ENCODE data around the gene DUOXA2.
"Not testable (repeated sequence)": the region's sequence is repeated elsewhere in the genome, so short reads cannot be mapped to it uniquely, and the experiment has no call there.

DNA sequence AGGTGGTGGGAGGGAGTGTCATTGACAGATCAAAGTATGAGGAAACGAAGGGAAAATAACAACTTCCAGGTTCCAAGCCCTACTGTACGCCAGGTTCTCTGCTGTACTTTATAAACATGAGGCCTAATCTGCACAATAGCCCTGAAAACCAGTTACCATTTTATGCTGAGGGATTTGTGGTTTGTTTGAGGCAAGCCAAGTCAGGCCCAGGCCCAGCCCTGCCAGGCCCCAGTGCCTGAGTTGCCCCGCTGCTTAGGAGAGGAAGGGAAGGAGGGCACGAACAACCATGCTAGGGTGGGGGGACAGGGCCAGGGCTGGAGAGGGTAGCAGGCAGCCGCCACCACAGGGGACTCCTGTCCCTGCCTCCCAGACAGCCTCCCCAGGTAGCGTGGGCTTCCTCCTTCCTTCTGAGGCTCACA is 44.2 kb upstream of the DUOXA2 start:
- TF ChIP-seq, protein P1, sequence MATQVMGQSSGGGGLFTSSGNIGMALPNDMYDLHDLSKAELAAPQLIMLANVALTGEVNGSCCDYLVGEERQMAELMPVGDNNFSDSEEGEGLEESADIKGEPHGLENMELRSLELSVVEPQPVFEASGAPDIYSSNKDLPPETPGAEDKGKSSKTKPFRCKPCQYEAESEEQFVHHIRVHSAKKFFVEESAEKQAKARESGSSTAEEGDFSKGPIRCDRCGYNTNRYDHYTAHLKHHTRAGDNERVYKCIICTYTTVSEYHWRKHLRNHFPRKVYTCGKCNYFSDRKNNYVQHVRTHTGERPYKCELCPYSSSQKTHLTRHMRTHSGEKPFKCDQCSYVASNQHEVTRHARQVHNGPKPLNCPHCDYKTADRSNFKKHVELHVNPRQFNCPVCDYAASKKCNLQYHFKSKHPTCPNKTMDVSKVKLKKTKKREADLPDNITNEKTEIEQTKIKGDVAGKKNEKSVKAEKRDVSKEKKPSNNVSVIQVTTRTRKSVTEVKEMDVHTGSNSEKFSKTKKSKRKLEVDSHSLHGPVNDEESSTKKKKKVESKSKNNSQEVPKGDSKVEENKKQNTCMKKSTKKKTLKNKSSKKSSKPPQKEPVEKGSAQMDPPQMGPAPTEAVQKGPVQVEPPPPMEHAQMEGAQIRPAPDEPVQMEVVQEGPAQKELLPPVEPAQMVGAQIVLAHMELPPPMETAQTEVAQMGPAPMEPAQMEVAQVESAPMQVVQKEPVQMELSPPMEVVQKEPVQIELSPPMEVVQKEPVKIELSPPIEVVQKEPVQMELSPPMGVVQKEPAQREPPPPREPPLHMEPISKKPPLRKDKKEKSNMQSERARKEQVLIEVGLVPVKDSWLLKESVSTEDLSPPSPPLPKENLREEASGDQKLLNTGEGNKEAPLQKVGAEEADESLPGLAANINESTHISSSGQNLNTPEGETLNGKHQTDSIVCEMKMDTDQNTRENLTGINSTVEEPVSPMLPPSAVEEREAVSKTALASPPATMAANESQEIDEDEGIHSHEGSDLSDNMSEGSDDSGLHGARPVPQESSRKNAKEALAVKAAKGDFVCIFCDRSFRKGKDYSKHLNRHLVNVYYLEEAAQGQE (IDR thresholded peaks at IDR 0.05; ENCODE audit: insufficient read depth in 1 of 2, low read depth in 2 of 2, low read length in 1 of 2) = not testable (repeated sequence)
- not testable (repeated sequence) for TF ChIP-seq POLR2AphosphoS5 (IDR thresholded peaks at IDR 0.05; ENCODE audit: low read depth, low read length)

All from Panc1 (cell line).